GM21529 (cell line): Measurements from ENCODE around the gene WDR6.
"Not testable (repeated sequence)": the region's sequence is repeated elsewhere in the genome, so short reads cannot be mapped to it uniquely, and the experiment has no call there.

ENCODE experiments used
- ATAC-seq: cut with Tn5 transposase; IDR thresholded peaks from one replicate; pipeline ENCODE4 v1.9.1; 2021; ENCODE audit not compliant: unreplicated experiment

The WDR6 gene

GRCh38 chr3:48991851-48992545 lies 15.2 kb upstream of the WDR6 start:
- no peak for ATAC-seq

- ATAC-seq: no peak
Measured at GRCh38 chr3:48993834-48994233, 13.4 kb upstream of the WDR6 start.

GRCh38 chr3:48996640-48997039 lies 10.6 kb upstream of the WDR6 start:
- ATAC-seq: no peak

- no peak for ATAC-seq
Measured at GRCh38 chr3:48997102-48997635, 10.0 kb upstream of the WDR6 start.

- no peak for ATAC-seq
Measured at GRCh38 chr3:48997714-48998637, 9.2 kb upstream of the WDR6 start.

- no peak for ATAC-seq
Measured at GRCh38 chr3:48999085-48999858, 7.9 kb upstream of the WDR6 start.

GRCh38 chr3:49001155-49001554 lies 6.0 kb upstream of the WDR6 start:
- ATAC-seq: no peak

GRCh38 chr3:49004352-49005302 lies 2.6 kb upstream of the WDR6 start:
- no peak for ATAC-seq

GRCh38 chr3:49005303-49005680 lies 1.9 kb upstream of the WDR6 start:
- ATAC-seq: no peak

GRCh38 chr3:49005998-49006397 lies 1.2 kb upstream of the WDR6 start:
- no peak for ATAC-seq

GRCh38 chr3:49006408-49007067 lies 653 bp upstream of the WDR6 start:
- no peak for ATAC-seq

GRCh38 chr3:49007771-49008528 lies 759 bp downstream of the WDR6 start:
- peak; percentile 46 for ATAC-seq

GRCh38 chr3:49008627-49009026 lies 1.4 kb downstream of the WDR6 start:
- not testable (repeated sequence) for ATAC-seq

- ATAC-seq: no peak
Measured at GRCh38 chr3:49009396-49009795, 2.2 kb downstream of the WDR6 start.

- no peak for ATAC-seq
Measured at GRCh38 chr3:49012441-49013017, 5.3 kb downstream of the WDR6 start.

GRCh38 chr3:49013113-49013737 lies 6.0 kb downstream of the WDR6 start:
- no peak for ATAC-seq

GRCh38 chr3:49013738-49014660 lies 6.8 kb downstream of the WDR6 start:
- ATAC-seq: no peak
